GM19328 (cell line): Measurements from ENCODE around the gene ABLIM2.

Experiments
- ATAC-seq: cut with Tn5 transposase; IDR thresholded peaks from one replicate; pipeline ENCODE4 v1.9.1; 2021; ENCODE audit warnings: mild to moderate bottlenecking, moderate library complexity; ENCODE audit not compliant: unreplicated experiment

The ABLIM2 gene

GRCh38 chr4:8052160-8052691 lies 106.4 kb downstream of the ABLIM2 start:
- no peak for ATAC-seq

GRCh38 chr4:8051644-8052043 lies 107.0 kb downstream of the ABLIM2 start:
- ATAC-seq, result no peak

- ATAC-seq, result no peak
These were observed 107.9 kb downstream of the ABLIM2 start for GRCh38 chr4:8050555-8051206.

GRCh38 chr4:8050180-8050554 lies 108.4 kb downstream of the ABLIM2 start:
- ATAC-seq, result no peak

- no peak for ATAC-seq
These were observed 109.5 kb downstream of the ABLIM2 start for GRCh38 chr4:8048856-8049676.

GRCh38 chr4:8047837-8048678 lies 110.6 kb downstream of the ABLIM2 start:
- ATAC-seq, result no peak

GRCh38 chr4:8046925-8047541 lies 111.6 kb downstream of the ABLIM2 start:
- ATAC-seq, result no peak

GRCh38 chr4:8045909-8046308 lies 112.7 kb downstream of the ABLIM2 start:
- ATAC-seq, result no peak

GRCh38 chr4:8044699-8045098 lies 113.9 kb downstream of the ABLIM2 start:
- no peak for ATAC-seq

GRCh38 chr4:8044244-8044643 lies 114.4 kb downstream of the ABLIM2 start:
- ATAC-seq, result no peak

GRCh38 chr4:8043596-8043995 lies 115.0 kb downstream of the ABLIM2 start:
- ATAC-seq, result no peak

GRCh38 chr4:8041868-8042267 lies 116.7 kb downstream of the ABLIM2 start:
- ATAC-seq, result no peak

- ATAC-seq, result no peak
These were observed 117.4 kb downstream of the ABLIM2 start for GRCh38 chr4:8041172-8041571.

GRCh38 chr4:8040607-8041006 lies 118.0 kb downstream of the ABLIM2 start:
- no peak for ATAC-seq

- no peak for ATAC-seq
These were observed 118.8 kb downstream of the ABLIM2 start for GRCh38 chr4:8039853-8040252.

- no peak for ATAC-seq
These were observed 119.3 kb downstream of the ABLIM2 start for GRCh38 chr4:8039290-8039689.

GRCh38 chr4:8038719-8039251 lies 119.8 kb downstream of the ABLIM2 start:
- ATAC-seq, result no peak

GRCh38 chr4:8038083-8038482 lies 120.5 kb downstream of the ABLIM2 start:
- ATAC-seq, result no peak

- ATAC-seq, result no peak
These were observed 121.4 kb downstream of the ABLIM2 start for GRCh38 chr4:8037150-8037769.

- ATAC-seq, result no peak
These were observed 123.2 kb downstream of the ABLIM2 start for GRCh38 chr4:8035371-8035780.
